ENCODE results near the gene FBXL17. TPM values are rescaled to one million over a fixed set of nuclear protein-coding genes. Genes with fewer than 3 reads are reported as not detected.

FBXL17 gene
- total and polyA plus RNA-seq, 2 experiments from 2014 or later: 1.8 to 13.1 TPM

DNA sequence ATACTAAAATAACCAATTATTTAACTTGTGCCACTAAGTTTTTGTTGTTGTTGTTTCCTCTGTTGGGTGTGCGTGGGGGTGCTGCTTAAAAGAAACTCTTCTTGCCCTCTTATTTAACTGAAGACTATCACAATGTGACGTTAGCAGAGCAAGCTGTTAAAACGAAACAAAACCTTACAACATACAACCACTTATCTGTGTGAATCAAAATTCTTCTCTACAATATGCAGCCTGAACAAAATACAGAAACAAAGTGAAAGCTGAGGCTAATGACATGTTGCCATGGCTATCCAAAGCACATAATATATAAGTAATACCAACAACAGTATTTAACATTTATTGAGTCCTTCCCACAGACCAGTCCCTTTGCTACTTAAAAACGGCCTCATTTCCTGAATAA lies 291.0 kb downstream of the FBXL17 start:
- no peak overlapping the region for H3K9ac ChIP-seq
- H3F3A ChIP-seq (ENCODE audit: insufficient read depth): no peaks in the 10 kb centered on the region
- H3K9me3 ChIP-seq (ENCODE audit: low read depth): no peaks in the 10 kb centered on the region
- H3K4me2 ChIP-seq (ENCODE audit: unreplicated experiment): no peak overlapping the region
- no peak for DNase-seq
- H3K4me3 ChIP-seq: no peak overlapping the region
- H3K4me1 ChIP-seq (ENCODE audit: insufficient read depth): no peaks in the 10 kb centered on the region
- no peak overlapping the region for H2AFZ ChIP-seq
- in situ Hi-C loops (cut with MboI): no loop called here
- no peaks in the 10 kb centered on the region for H3K27me3 ChIP-seq (replicated peaks; ENCODE audit: insufficient read depth)
- 82 to 84% methylated on average over 4 of the region's 4 CpGs for WGBS, 2 experiments (ENCODE audit: low coverage in 1 of 2, low lambda C conversion rate in 2 of 2, missing lambda C conversion rate in 2 of 2)
- H3K79me2 ChIP-seq (ENCODE audit: insufficient read depth): no peaks in the 10 kb centered on the region
- H3K27ac ChIP-seq: no peak overlapping the region
- H4K20me1 ChIP-seq (ENCODE audit: insufficient read depth): no peaks in the 10 kb centered on the region
- no peaks in the 10 kb centered on the region for H3K9me2 ChIP-seq (ENCODE audit: insufficient read depth)
- TF ChIP-seq EZH2 (IDR thresholded peaks at IDR 0.05; ENCODE audit: insufficient read depth, poor library complexity, severe bottlenecking): no peak
- TF ChIP-seq EZH2phosphoT487 (IDR thresholded peaks at IDR 0.05; ENCODE audit: insufficient read depth, low read depth): no peak
- H3K36me3 ChIP-seq (ENCODE audit: low read depth): no peaks in the 10 kb centered on the region

DNA sequence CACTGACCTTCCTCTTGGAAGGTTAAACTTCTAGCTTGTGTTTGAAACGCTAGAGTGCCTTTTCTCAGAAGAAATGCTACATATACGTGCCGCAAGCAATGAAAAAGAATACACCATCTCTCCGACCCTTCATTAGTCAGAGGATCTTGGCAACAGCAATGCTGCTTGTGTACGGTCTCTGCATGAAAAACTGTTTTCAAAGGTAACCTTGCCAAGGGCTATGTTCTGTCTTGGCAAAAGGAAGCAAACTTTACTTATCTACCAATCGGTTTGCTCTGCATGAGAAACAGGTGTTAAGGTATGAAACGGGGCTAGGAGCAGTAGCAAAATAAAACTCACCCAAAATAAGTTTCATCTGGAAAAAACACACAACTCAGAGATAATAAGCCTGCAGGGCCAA lies 297.8 kb downstream of the FBXL17 start:
- TF ChIP-seq EZH2 (IDR thresholded peaks at IDR 0.05; ENCODE audit: insufficient read depth, poor library complexity, severe bottlenecking) (no peak), EZH2phosphoT487 (IDR thresholded peaks at IDR 0.05; ENCODE audit: insufficient read depth, low read depth) (no peak)
- Histone ChIP-seq H3K36me3 (ENCODE audit: low read depth) (no peaks in the 10 kb centered on the region), H3K4me1 (ENCODE audit: insufficient read depth) (no peaks in the 10 kb centered on the region), H3K27ac (no peak overlapping the region), H3K9me3 (ENCODE audit: low read depth) (no peaks in the 10 kb centered on the region), H3K4me3 (no peak overlapping the region), H3K9ac (no peak overlapping the region), H3F3A (ENCODE audit: insufficient read depth) (no peaks in the 10 kb centered on the region), H3K27me3 (replicated peaks; ENCODE audit: insufficient read depth) (no peaks in the 10 kb centered on the region), H4K20me1 (ENCODE audit: insufficient read depth) (no peaks in the 10 kb centered on the region), H3K9me2 (ENCODE audit: insufficient read depth) (no peaks in the 10 kb centered on the region), H3K4me2 (ENCODE audit: unreplicated experiment) (no peak overlapping the region), H2AFZ (no peak overlapping the region), H3K79me2 (ENCODE audit: insufficient read depth) (no peaks in the 10 kb centered on the region)
- no peak for DNase-seq
- 76 to 80% methylated on average over 7 of the region's 7 CpGs for WGBS, 2 experiments (ENCODE audit: low coverage in 1 of 2, low lambda C conversion rate in 2 of 2, missing lambda C conversion rate in 2 of 2)
- in situ Hi-C loops (cut with MboI): no loop called here

DNA sequence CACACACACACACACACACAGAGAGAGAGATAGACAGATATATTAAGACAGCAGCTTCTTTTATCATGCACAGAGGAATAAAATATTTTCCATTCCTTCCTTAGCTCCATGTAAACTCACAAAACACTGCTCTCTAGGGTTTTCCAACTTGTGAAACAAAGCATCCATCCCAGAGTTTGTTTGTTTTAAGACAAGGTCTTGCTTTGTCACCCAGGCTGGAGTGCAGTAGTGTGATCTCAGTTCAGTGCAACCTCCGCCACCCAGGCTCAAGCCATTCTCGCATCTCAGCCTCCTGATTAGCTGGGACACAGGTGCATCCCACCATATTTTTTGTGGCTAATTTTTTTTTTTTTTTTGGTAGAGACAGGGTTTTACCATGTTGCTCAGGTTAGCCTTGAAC lies 298.7 kb downstream of the FBXL17 start:
- Histone ChIP-seq H3K9me2 (ENCODE audit: insufficient read depth) (no peaks in the 10 kb centered on the region), H3K27ac (no peak overlapping the region), H3F3A (ENCODE audit: insufficient read depth) (no peaks in the 10 kb centered on the region), H3K4me2 (ENCODE audit: unreplicated experiment) (no peak overlapping the region), H2AFZ (no peak overlapping the region), H4K20me1 (ENCODE audit: insufficient read depth) (no peaks in the 10 kb centered on the region), H3K4me1 (ENCODE audit: insufficient read depth) (no peaks in the 10 kb centered on the region), H3K9ac (no peak overlapping the region), H3K9me3 (ENCODE audit: low read depth) (no peaks in the 10 kb centered on the region), H3K4me3 (no peak overlapping the region), H3K36me3 (ENCODE audit: low read depth) (no peaks in the 10 kb centered on the region), H3K79me2 (ENCODE audit: insufficient read depth) (no peaks in the 10 kb centered on the region), H3K27me3 (replicated peaks; ENCODE audit: insufficient read depth) (no peaks in the 10 kb centered on the region)
- TF ChIP-seq EZH2phosphoT487 (IDR thresholded peaks at IDR 0.05; ENCODE audit: insufficient read depth, low read depth) (no peak), EZH2 (IDR thresholded peaks at IDR 0.05; ENCODE audit: insufficient read depth, poor library complexity, severe bottlenecking) (no peak)
- in situ Hi-C loops (cut with MboI): no loop called here
- 92 to 96% methylated on average over 2 of the region's 2 CpGs for WGBS, 2 experiments (ENCODE audit: low coverage in 1 of 2, low lambda C conversion rate in 2 of 2, missing lambda C conversion rate in 2 of 2)
- DNase-seq: no peak

DNA sequence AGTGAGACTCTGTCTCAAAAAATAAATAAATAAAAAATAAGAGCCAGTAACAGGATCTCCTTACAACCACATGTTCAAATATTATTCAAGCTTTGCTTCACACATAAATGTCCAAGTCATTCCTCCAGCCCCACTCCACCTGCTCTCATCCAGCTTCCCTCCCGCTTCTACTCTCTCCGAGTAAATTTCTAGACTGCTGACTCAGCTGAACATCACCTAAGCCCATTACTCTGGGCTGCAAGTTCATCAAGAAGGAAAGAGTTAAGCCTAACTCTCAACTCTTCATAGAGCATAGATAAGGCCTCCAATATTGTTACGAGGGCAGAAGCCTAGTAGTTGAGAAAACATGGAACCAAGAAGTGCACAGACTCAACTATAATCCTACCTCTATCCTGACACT lies 300.2 kb downstream of the FBXL17 start:
- H3K4me1 ChIP-seq (ENCODE audit: insufficient read depth): no peaks in the 10 kb centered on the region
- no peak overlapping the region for H3K9ac ChIP-seq
- no peaks in the 10 kb centered on the region for H3K9me3 ChIP-seq (ENCODE audit: low read depth)
- no peak overlapping the region for H2AFZ ChIP-seq
- H3K9me2 ChIP-seq (ENCODE audit: insufficient read depth): no peaks in the 10 kb centered on the region
- no peaks in the 10 kb centered on the region for H3K79me2 ChIP-seq (ENCODE audit: insufficient read depth)
- H3K4me3 ChIP-seq: no peak overlapping the region
- no peaks in the 10 kb centered on the region for H3K27me3 ChIP-seq (replicated peaks; ENCODE audit: insufficient read depth)
- in situ Hi-C loops (cut with MboI): no loop called here
- H3F3A ChIP-seq (ENCODE audit: insufficient read depth): no peaks in the 10 kb centered on the region
- no peaks in the 10 kb centered on the region for H4K20me1 ChIP-seq (ENCODE audit: insufficient read depth)
- H3K4me2 ChIP-seq (ENCODE audit: unreplicated experiment): no peak overlapping the region
- DNase-seq: no peak
- H3K27ac ChIP-seq: no peak overlapping the region
- TF ChIP-seq EZH2phosphoT487 (IDR thresholded peaks at IDR 0.05; ENCODE audit: insufficient read depth, low read depth): no peak
- TF ChIP-seq EZH2 (IDR thresholded peaks at IDR 0.05; ENCODE audit: insufficient read depth, poor library complexity, severe bottlenecking): no peak
- no peaks in the 10 kb centered on the region for H3K36me3 ChIP-seq (ENCODE audit: low read depth)
- WGBS, 2 experiments (ENCODE audit: low coverage in 1 of 2, low lambda C conversion rate in 2 of 2, missing lambda C conversion rate in 2 of 2): 92 to 93% methylated on average over 3 of the region's 3 CpGs

DNA sequence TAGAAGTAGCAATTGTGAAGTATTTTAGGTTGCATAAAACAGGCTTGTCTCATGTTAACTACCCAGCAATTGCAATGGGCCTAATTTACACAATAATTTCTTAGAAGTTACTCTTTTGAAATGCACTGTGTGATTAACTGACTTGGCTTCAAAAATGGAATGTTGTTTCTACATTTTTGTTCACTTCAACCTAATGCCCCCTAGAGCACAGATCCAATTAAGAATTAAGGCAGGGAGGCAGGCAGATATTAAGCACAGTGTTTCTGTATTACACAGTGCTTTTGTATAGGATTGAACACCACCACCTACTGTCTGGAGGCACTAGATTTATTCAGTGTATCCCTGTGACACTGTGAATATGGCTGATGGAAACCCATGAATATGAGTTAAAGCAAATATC lies 302.1 kb downstream of the FBXL17 start:
- Histone ChIP-seq H3K4me3 (no peak overlapping the region), H3K9me2 (ENCODE audit: insufficient read depth) (no peaks in the 10 kb centered on the region), H3K36me3 (ENCODE audit: low read depth) (no peaks in the 10 kb centered on the region), H3K9me3 (ENCODE audit: low read depth) (no peaks in the 10 kb centered on the region), H4K20me1 (ENCODE audit: insufficient read depth) (no peaks in the 10 kb centered on the region), H3K27me3 (replicated peaks; ENCODE audit: insufficient read depth) (no peaks in the 10 kb centered on the region), H3K27ac (no peak overlapping the region), H3K4me2 (ENCODE audit: unreplicated experiment) (no peak overlapping the region), H3K79me2 (ENCODE audit: insufficient read depth) (no peaks in the 10 kb centered on the region), H3K9ac (no peak overlapping the region), H3F3A (ENCODE audit: insufficient read depth) (no peaks in the 10 kb centered on the region), H3K4me1 (ENCODE audit: insufficient read depth) (no peaks in the 10 kb centered on the region), H2AFZ (no peak overlapping the region)
- in situ Hi-C loops (cut with MboI): no loop called here
- TF ChIP-seq EZH2 (IDR thresholded peaks at IDR 0.05; ENCODE audit: insufficient read depth, poor library complexity, severe bottlenecking) (no peak), EZH2phosphoT487 (IDR thresholded peaks at IDR 0.05; ENCODE audit: insufficient read depth, low read depth) (no peak)
- peak; percentile 29 for DNase-seq

Measured in GM23248 (cell line).